Activated T-helper 9 cell treated with anti-CD3 and anti-CD28 coated beads, Interleukin-2, amount 50 U/mL, for 16 hours (primary cell): Measurements from ENCODE around the gene LIPA.
"Not testable (repeated sequence)": the region's sequence is repeated elsewhere in the genome, so short reads cannot be mapped to it uniquely, and the experiment has no call there.

ENCODE experiments used
- DNase-seq: peaks from one replicate; pipeline ENCODE4 v3.0.0-alpha.2; 2020; ENCODE audit warnings: low read depth

LIPA gene

DNA sequence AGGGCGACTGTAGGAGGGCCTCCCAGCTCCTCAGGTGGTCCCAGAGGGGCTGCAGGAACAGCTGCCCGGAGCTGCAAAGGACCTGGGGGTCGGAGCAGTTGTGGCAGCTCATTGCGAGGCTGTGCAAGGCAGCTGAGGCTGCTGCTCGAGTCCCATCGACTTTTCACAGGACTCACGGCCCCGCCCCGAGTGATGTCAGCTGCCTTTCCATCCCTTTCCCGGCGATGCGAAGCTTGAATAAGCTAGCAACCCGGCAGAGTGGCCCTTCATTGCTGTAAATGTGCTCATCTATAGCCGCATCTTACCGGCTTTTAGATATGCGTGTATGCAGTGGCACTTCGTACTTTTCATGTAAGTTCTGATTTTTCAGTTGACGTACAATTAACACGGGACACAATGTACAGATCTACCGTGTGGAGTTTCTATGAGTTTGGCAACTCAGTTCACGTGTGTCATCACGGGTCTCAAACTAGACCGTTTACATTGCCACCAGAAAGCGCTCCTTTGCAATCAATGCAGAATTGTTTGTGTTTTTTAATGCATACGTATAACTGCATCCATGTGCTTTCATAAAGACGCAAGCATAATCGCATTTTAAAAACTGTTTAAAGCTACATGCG, 44.3 kb downstream of the LIPA start, which contains the start of gene CH25H:
CH25H (minus strand) TSS at position 137 of the 620 bp plus-strand sequence; CDS start at position 112, 25 bp downstream.
- peak; percentile 20 for DNase-seq

DNA sequence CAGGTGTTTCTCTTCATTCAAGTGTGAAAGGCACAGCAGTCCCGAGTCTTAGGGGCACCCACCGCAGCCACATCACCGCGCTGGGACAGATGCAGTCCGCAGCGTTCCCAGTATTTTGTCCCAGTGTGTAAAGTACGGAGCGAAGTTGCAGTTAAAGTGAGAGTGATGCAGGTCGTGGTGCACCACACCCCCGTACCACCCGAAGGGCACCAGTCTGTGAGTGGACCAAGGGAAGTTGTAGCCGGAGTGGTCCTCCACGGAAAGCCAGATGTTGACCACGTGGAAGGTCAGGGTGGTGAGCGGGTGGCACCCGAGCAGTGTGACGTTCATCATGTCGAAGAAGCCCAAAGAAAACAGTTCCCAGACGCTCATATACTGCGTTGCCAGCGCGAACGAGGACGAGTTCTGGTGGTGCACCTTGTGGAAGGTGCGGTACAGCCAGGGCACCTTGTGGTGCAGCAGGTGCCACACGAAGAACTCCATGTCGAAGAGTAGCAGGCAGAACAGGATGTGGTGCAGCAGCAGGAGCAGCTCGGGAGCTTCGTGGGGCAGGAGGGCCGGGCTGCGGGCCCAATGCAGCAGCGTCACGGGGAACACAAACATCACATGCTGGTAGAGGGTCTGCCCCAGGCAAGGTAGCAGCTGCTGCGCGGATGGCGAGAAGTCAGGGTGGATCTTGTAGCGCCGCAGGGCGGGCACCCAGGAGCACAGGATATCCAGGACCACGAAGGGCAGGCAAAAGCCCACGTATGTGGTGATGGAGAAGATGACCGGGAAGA, 45.0 kb downstream of the LIPA start:
- DNase-seq = no peak

DNA sequence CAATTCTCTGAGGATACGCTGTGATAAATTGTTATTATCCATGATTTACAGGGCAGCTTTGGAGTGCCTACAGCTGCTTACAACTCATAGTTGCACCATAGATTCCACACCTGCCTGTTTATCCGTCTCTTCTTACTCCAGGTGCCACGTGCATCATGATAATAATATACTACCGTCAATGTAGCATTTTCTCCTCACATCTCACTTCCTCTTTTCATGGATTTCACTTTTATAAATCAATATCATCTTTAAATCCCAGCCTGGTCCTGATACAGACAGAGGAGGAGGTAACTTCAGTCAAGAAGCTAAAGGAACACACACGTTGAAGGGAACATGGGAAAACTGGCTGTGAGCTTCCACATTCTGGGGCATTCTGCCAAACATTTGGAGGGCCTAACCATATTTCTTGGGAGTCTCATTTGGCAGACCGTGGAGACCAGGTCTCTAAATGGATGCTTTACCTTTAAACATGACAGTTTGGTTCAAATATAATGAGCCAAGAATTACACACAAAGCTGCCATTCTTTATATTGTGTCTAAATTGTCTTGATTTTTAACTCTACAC, 46.9 kb downstream of the LIPA start:
- no peak for DNase-seq

DNA sequence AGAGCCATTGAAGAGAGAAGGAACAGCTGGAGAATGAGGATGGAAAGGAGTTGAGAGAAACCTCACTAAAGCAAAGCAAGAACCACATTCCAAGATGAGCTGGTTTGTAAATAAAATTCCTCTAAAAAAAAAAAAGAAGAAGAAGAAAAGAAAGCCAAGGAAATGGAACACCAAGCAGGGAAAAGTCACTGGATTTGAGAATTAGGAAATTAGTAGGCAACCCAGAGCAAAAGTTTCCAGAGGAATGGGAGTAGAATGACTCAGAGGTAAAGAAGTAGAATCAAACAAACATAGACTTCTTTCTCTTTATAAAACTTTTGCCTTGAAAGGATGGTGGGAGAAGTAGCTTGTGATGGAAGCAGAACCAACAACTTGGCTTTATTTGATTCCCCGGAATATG, 48.3 kb downstream of the LIPA start:
- DNase-seq = no peak

DNA sequence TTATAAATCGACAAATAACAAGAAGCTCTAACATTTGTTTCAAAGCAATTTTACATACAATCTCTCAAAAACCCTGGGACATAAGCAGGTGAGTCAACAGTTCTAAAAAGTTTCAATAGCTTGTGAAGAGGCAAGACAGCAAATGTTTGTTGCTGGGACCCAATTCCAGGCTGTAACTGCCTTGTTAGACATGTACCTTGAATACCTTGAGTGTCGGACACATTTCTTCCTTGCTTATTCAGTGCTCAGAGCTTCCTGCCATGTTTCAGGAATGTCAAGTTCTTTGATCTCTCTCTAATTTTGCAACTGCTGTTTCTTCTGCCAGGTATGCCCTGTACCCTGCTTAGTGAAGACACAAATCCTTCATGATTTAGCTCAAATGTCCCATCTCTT, 49.5 kb downstream of the LIPA start:
- no peak for DNase-seq

DNA sequence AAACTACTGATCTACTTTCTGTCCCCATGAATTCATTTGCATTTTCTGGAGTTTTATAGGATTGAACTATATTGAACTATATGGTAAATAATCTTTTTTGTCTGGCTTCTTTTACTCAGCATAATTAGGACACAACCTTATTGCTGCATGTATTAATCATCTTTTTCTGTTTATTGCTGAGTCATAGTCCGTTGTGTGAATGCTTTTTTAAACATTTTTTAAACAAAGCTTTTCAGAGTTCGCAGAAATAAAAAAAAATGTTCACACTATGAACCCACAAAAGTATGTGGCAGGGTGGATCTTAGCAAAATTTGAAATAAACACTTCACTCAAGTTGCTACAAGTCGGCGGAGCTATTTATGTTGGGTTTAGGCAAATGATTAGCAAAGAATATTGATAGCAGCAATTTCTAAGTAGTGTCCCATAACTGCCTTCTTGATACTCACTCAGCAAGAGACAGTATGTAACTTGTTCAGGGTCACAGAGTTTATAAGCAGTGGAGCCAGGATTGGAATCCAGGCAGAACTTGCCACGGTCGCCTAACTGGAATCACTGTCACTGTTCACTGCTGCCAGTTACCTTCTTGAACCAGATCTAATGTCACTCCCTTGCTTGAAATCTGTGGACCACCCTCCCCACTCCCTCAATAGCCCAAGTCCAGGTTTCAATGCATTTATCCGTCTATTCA, 50.1 kb downstream of the LIPA start:
- DNase-seq = no peak

DNA sequence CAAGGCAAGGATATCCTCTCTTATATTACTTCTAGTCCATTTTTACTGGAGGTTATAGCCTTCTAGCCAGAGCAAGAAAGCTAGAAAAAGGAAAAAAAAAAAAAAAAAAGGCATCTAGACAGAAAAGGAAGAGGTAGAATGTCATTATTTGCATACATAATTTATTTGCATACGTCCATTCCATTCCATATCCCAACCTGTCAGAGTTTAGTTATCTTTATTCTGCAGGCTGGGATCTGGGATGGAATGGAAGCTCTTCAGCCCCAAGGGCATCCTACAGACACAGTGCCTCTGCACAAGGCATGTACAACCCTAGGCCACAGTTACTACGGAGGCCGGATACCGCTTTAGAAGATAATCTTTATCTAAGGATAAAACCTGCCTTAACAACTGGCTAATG, 54.1 kb downstream of the LIPA start:
- DNase-seq = no peak

DNA sequence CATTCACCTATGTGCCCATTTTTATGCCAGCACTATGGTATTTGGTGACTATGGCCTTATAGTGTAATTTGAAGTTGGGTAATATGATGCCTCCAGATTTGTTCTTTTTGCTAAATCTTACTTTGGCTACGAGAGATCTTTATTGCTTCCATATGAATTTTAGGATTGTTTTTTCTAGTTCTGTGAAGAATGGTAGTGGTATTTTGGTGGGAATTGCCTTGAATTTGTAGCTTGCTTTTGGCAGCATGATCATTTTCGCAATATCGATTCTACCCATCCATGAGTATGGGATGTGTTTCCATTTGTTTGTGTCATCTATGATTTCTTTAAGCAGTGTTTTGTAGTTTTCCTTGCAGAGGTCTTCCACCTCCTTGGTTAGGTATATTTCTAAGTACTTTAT, 60.3 kb downstream of the LIPA start:
- DNase-seq = not testable (repeated sequence)

DNA sequence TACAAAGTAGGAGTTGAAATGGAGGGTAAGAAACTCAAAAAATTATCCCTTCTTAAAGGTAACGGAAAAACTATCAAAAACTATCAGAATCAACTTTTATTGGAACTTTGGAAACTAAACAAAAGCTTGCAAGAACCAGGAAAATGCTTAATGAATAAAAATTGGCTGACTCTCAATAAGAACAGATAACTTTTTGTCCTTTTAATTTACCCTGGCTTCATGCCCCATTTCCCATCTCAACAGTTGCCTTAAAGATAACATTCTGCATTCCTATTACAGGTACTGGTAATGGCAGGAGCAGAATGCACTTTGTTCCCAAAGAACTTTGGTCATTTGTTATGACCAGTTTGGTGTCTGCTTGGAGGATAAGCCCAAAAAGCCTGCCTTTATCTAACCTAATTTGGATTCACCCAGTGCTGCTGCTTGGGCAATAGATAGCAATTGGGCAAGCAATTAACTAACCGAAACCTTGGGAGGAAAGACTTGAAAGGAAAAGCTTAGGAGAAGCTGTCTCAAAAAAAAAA, 62.3 kb downstream of the LIPA start:
- no peak for DNase-seq

DNA sequence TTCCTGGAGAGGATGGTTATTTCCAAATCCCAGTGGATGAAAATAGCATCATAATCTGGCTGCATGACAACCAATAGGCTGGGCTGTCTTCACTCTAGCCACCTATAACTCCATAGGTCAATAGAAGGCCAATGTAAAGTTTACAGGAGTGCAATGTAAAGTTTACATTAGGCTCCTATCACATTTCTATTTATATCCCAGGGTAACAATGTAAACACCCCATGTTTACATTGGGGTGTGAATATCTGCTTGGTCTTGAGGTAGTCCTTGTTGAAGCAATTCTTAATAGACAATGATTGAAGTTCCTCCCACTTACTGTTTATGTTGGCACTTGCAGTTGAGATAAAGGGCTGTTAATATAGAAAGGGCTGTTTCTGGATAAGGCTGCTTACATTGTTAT, 65.9 kb downstream of the LIPA start:
- no peak for DNase-seq

DNA sequence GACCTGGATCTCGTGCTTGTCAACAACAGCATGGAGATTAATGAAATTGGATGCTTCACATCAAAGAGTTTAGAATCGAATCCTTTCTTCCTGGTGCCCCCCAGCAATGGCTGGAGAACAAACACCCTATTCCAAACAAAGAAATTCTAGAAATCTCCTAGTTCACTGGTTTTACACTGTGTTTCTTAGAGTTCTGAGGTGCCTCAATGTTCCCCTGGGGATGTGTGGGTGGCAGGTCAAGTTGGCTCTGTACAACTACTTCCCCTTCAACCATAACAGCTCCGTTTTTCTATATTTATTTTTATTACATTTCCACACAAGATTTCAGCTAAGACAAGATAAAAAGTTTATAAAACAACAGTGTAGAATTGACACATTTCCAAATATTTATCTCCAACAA, 66.9 kb downstream of the LIPA start:
- no peak for DNase-seq

DNA sequence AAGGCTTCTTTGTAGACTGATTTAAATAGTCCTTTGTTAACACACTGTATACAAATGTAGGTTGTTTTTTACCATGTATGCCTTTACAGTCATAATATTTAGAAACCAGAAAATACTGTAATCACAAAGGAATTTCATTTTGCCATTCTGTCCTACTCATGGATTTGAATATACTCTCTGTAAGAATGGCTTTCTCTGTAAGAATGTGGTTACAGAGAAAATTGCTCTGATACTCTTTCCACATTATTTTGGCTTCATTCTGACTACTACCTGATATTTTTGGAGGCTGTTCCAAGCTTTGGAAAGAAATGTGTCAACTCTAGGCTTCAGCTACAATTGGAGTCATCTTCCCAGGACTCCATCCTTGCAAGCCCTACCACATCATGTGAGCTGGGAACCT, 68.0 kb downstream of the LIPA start:
- DNase-seq = no peak

DNA sequence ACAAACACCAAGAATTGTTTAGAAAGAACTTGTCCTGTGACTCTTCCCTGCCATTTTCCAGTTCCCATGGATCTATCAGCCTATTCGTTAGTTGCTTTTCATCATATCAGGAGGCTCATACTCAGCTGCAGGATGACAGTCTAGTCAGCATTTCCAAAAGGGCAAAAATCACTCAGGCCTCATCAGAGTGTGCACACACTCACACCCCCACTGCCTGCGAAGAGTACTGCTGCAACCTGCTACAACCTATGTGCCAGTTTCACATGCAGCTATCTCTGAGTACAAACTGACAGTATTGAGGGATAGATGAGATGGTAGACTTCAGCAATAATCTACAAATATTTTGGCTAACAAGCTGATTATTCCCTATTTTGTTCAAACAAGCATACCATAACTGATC, 68.7 kb downstream of the LIPA start:
- no peak for DNase-seq

DNA sequence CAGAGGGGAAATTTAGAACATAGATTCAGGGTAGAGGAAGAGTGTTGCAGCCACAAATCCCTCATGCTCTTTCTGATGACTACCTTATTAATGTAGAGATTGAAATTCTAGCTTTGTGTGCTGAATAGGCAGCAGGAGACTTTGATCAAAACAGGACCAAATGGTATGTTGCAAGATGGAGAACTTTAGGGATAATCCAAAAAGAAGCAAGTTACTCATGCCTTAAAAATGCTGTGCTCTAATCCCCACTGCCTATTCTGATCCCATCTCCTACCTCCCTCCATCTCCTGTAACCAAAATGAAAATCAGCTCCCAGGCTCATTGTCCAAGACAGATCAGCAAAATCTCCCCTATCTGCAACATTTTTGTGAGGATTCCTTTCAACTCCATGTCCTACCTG, 75.8 kb downstream of the LIPA start:
- DNase-seq = no peak

DNA sequence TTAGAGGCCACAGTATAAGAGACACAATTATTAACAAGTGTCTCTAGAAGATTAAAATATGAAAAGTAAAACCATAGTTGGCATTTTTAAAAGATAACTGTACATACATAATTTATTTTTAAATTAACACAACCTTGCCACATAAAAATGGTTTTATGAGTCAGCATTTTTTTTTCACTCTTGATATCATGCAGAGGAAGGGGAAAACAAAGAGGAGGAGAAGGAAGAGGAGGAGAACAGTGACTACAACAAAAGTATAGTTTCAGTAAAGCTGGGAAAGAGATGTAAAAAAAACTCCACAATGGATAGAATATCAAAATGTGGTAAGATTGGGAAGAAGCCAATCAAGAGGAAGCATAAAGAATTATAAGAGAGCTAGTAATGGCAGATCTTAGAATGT, 78.5 kb downstream of the LIPA start:
- DNase-seq = no peak

DNA sequence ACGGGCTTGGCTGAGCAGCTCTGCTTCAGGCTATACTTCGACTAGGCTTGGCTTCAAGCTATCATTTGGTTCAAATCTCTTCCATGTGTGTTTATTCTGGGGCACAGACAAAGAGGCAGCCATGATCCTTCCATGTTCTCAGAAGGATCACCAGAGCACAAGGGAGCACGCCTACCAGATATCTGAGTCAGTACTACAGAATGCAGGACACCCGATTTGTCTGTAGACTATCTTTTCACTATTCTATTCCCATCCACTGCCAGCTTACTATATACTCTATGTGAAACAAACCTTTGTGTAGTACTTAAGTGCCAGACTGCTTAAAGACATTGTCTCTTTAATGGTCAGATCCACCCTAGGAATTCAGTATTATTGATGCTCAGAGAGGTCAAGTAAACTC, 79.6 kb downstream of the LIPA start:
- no peak for DNase-seq

DNA sequence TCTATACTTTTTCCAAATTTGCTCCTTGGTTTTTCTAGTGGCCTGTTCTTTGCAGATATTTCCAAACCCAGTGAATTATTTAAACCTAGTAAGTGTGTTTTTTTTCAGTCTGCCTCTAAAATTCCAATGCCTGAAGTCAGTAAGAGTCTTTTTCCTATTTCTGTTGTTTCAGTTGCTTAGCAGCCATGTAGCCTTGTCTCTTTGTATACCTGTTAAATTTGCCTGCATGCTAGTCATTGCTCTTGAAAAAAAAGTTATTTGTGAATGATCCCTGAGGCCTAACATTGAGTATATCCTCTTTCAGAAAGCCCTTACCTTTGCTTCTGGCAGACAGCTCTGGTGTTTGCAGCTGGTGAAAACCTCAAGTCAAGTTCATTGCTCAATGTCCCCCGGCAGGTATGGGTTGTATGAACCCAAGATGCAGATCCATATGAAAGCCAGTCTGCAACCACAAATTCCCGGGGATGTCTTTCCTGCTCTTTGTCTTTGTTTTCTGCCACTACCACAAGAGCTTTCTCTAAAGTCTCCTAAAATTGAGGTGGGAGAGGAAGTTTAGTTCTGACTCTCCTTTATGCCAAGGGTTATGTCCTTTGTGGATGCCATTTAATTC, 80.2 kb downstream of the LIPA start:
- DNase-seq = no peak

DNA sequence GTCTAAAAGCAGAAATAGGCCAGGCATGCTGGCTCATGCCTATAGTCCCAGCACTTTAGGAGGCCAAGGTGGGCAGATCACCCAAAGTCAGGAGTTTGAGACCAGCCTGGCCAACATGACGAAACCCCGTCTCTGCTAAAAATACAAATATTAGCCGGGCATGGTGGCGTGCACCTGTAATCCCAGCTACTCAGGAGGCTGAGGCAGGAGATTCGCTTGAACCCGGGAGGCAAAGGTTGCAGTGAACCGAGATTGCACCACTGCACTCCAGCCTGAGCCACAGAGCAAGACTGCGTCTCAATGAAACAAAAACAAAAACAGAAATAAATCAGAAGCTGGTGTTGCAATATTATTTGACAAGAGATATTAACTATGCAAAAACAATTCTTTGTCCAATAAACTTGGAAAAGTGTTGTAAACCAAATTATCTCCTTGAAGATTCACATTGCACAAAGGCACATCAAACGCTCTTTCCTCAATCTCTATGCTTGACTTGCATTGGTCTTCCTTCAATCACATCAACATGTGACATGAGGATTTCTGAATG, 83.1 kb downstream of the LIPA start:
- DNase-seq = not testable (repeated sequence)

DNA sequence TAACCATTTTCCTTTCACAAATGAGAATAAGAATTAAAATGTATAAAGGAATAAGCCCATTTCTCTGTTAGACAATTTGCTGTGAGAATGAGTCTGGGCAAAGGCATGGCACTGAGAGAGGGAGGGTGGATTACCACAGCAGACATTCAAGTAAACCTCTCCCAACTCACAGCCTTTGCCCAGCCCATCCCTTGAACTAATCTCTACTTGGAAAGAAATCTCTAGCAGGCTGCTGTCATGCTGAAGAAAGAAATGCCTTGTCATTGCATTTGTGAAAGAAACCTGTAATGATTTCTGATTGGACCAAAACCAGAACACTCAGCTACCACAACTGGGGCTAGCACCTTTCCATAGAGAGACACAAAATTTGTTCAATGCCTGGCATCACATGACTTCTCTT, 83.7 kb downstream of the LIPA start:
- no peak for DNase-seq

DNA sequence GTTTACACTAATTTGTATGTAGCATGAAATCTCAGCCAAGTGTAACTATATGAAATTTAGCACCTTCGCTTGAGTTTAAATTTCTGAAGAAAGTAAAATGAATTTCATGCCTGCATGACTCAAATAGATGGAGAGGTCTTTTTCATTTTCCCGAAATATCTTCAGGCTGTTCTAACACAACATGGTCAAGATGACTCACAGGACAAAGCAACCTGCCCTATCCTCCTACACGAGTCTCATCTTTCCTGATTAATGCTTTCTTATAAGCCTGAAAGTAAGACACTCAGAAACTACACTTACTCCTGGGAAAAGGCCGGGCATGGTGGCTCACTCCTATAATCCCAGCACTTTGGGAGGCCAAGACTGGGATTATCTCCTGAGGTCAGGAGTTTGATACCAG, 85.7 kb downstream of the LIPA start:
- DNase-seq = no peak

DNA sequence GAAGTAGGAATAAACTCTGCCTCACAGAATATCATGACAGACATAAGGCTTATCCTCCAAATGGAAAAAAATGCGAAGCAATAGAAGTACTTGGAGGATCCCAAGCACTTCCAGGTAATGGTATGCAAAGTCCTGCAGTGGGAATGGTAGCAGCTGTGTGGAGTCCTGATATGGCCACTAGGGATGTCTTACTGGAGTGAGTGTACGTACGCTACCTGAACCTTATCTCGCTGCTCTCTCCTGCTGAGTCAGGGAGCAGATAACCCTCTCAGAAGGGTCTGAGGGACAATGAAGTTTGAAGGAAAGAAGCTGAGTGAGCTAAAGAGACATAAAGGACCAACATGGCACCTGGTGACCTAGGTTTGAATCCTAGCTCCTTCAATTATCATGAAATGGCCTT, 86.7 kb downstream of the LIPA start:
- DNase-seq = no peak

DNA sequence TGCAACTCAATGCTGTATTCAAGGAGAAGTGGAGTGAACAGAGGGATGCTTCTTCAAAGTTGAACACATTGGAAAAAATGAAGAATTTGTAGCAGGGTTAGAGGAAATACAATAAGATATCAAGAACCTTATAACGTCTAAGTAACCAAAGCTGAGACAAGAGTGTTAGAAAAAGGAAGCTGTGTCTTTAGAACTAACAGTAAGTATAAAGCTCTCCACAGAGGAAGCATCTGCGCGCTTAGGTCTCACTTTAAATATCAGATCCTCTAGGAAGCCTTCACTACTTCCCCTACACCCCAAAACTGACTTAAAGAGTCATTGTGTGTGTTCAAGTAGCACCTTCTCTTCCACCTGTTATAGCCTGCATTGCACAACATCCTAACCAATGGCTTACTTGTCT, 87.5 kb downstream of the LIPA start:
- no peak for DNase-seq
